ENCODE data around the gene RIPOR2.

DNA sequence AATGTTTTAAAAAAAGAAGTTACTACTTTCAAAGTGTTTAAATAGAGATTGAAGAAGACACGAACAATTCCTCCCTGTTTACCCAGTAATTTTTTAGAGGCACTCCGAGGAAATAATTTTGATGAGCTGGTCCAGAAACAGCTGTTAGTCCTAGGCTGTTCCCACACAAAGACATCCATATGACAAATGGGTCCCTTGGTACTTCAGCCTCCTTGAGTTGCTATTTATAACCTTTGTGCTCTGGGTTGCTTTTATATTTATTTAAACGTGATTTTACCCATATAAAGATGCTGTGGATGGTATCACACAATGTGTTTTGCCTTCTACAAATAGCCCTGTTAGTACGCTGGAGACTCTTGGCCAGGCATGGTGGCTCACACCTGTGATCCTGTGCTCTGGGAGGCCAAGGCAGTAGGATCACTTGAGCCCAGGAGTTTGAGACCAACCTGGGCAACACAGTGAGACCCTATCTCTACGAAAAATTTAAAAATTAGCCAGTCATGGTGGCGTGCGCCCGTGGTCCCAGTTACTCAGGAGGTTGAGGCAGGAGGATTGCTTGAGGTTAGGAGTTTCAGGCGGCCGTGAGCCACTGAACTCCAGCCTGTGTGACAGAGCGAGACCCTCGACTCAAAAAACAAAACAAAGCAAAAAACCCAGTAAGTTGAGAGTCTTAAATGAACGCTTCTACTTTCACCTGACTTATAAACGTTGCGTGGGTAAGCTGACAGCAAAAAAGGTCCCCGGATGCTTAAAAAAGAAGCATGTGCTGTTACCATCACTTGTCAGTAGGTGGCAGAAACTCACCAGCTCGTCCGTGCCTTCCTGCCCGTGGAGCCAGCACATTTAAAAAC lies 80.1 kb downstream of the RIPOR2 start:
- TF ChIP-seq, protein P1, sequence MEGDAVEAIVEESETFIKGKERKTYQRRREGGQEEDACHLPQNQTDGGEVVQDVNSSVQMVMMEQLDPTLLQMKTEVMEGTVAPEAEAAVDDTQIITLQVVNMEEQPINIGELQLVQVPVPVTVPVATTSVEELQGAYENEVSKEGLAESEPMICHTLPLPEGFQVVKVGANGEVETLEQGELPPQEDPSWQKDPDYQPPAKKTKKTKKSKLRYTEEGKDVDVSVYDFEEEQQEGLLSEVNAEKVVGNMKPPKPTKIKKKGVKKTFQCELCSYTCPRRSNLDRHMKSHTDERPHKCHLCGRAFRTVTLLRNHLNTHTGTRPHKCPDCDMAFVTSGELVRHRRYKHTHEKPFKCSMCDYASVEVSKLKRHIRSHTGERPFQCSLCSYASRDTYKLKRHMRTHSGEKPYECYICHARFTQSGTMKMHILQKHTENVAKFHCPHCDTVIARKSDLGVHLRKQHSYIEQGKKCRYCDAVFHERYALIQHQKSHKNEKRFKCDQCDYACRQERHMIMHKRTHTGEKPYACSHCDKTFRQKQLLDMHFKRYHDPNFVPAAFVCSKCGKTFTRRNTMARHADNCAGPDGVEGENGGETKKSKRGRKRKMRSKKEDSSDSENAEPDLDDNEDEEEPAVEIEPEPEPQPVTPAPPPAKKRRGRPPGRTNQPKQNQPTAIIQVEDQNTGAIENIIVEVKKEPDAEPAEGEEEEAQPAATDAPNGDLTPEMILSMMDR (IDR thresholded peaks at IDR 0.05), result peak; percentile 74 to 87 (median 84)
- TF ChIP-seq POLR2A (IDR thresholded peaks at IDR 0.05) (no peak), EP300 (IDR thresholded peaks at IDR 0.05) (no peak)

Measured in tibial nerve (tissue), 4 donors.